ENCODE results near the gene DUSP10.

DNA sequence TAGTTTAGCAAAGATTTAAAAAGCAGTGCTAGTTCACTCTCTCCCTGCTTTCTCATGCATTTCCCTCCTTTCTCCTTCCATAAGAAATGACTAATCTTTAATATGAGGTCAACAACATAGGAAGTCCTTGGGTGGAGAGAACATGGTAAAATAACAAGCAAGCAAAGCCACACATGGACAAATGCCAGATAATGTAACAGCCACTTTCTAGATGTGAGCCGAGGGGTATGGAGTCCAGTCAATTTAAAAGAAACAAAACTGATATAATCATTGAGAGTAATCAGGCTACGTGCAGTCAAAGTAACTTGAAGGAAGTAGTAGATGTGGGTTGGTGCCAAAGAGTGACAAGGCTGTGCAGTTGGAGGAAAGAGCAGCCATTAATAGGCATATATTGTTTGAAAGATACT is 69.6 kb downstream of the DUSP10 start:
- no peak for TF ChIP-seq POLR2AphosphoS5 (IDR thresholded peaks at IDR 0.05; ENCODE audit: low read depth, low read length)
- TF ChIP-seq, protein P1, sequence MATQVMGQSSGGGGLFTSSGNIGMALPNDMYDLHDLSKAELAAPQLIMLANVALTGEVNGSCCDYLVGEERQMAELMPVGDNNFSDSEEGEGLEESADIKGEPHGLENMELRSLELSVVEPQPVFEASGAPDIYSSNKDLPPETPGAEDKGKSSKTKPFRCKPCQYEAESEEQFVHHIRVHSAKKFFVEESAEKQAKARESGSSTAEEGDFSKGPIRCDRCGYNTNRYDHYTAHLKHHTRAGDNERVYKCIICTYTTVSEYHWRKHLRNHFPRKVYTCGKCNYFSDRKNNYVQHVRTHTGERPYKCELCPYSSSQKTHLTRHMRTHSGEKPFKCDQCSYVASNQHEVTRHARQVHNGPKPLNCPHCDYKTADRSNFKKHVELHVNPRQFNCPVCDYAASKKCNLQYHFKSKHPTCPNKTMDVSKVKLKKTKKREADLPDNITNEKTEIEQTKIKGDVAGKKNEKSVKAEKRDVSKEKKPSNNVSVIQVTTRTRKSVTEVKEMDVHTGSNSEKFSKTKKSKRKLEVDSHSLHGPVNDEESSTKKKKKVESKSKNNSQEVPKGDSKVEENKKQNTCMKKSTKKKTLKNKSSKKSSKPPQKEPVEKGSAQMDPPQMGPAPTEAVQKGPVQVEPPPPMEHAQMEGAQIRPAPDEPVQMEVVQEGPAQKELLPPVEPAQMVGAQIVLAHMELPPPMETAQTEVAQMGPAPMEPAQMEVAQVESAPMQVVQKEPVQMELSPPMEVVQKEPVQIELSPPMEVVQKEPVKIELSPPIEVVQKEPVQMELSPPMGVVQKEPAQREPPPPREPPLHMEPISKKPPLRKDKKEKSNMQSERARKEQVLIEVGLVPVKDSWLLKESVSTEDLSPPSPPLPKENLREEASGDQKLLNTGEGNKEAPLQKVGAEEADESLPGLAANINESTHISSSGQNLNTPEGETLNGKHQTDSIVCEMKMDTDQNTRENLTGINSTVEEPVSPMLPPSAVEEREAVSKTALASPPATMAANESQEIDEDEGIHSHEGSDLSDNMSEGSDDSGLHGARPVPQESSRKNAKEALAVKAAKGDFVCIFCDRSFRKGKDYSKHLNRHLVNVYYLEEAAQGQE (IDR thresholded peaks at IDR 0.05; ENCODE audit: insufficient read depth in 1 of 2, low read depth in 2 of 2, low read length in 2 of 2) = no peak
